Measurements from ENCODE around the gene LATS1.

Gene LATS1

DNA sequence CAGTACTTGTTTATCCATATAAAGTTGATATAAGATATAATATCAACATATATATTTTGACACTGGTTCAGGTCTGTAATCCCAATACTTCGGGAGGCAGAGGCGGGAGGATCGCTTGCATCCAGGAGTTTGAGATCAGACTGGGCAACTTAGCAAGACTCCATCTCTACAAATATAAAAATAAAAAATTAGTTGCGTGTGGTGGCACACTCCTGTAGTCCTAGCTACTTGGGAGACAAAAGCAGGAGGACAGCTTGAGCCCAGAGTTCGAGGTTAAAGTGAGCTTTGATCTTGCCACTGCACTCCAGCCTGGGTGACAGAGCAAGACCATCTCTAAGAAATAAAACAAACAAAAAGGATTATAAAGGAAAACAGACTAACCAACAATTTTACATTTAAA lies 60.5 kb downstream of the LATS1 start:
- no peak for DNase-seq

DNA sequence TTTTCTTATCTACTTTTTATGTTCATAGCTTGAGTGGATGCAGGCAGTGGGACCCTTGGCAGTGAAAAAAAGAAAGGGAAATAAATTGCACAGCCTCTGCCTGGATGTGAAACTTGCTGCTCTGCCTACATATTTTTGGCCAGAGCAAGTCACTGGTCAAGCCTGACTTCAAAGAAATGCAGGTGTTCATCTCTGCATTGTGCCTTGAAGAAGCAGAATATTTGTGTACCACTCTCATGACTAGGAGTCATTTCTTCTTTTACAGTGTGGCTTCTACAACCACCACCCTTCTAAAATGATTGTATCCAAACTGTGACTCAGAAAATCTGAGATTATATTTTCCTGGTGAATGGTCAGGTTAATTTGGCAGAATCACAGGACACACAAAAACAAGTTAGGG lies 66.8 kb downstream of the LATS1 start:
- no peak for DNase-seq

DNA sequence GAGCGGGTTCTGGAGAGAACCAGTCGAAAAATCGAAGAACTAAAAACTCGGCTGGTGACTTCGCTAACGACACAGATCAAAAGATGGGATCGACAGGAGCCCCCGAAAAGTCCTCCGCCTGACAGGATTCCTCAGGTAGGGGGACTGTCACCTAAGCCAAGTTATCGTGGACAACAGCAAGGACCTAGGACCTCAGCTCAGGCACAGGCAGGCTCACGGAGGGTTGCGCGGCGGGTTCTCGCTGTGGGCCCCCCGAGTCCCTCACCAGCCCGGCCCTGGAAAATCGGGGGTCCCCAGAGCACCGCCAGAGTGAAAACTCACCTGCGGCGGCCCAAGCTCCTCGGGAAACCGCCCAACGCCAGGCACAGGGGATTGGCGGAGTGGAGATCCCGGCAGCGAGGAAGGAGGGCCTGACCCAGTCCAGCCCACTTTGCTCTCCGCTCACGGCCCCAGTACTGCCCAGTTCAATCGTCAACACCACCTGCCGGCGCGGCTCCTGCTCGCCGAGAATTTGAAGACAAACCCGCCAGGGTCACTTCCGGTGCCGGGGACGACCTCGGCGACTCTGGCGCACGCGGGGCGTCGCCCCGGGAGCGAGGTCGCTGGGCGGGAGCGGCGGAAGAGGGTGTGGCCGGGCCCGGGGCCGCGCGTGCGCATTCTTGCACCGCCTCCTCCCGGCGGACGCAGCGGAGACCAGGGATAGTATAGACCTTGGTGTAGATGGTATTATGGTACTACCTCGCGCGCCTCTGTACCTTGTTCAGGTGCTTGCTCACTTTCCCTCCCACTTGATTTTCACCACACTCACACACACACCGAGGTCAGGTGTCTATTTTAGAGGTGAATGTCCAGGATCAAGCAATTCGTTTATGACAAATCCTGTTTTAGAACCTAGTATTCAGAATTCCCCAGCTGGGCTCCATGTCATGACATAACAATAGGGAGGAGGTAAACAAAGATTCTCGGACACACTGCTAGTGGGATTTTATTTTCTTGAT lies 69.5 kb downstream of the LATS1 start, which contains the start of gene KATNA1:
Gene KATNA1 (minus strand): TSS at position 567 of the 998 bp plus-strand sequence. CDS start 10,167 bp downstream, outside the sequence.
- DNase-seq = peak; percentile 91

DNA sequence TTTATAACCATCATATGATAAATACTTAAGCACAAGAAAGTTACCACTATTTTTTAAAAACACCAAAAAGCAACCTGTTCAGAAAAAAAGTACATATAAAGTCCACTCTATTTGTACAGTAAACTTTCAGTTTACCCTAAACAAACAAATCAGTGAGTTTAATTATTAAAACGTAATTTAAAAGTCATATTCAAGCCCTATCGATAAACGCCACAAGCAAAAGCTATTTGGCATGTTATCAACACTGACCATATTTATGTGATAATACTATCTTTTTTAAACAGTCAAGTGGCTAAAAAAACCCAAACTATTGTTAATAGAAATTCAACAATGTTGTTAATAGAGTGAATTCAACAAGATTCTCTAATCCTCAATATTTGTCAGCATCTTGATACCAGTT lies 71.3 kb downstream of the LATS1 start:
- no peak for DNase-seq

GRCh38 chr6:149642829-149643580 lies 74.9 kb downstream of the LATS1 start:
- no peak for DNase-seq

GRCh38 chr6:149636124-149636523 lies 81.8 kb downstream of the LATS1 start:
- no peak for DNase-seq

DNA sequence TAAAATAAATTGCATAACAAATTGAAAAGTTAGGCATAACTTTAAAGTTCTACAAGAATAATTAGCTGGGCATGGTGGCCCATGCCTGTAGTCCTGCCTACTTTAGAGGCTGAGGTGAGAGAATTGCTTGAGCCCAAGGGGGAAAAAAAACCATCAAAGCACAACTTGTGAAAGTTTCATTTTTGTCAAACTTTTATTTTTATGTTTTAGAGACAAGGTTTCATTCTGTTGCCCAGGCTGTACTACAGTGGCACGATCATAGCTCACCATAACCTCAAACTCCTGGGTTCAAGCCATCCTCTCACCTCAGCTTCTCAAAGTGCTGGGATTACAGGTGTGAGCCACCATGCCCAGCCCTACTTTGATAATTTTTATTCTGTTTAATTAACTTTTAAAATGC lies 83.6 kb downstream of the LATS1 start:
- DNase-seq = no peak

DNA sequence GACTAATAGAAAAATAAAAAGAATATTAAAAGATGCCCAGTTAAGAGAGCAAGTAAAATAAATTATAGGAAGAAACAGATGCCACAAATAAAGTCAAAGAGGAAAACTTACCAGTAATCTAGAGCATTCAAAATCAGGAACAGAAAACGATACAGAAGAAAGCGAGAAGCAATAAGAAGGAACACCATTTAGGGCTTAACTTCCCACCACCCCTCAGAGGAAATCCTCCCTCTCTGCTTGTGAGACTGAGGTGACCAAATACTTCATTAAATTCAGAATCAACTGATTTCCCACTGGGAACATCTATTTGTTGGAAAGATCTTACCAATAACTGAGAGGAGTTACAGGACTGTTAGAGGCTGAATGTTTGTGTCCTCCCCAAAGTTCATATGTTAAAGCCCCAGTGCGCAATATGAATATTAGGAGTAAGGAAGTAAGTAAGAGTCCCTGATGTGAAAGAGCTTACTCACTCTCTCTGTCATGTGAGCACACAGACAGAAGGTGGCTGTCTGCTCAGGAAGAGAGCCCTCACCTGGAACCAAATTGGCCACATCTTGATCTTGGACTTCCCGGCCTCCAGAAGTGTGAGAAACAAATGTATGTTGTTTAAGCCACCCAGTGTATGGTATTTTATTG lies 88.9 kb downstream of the LATS1 start:
- no peak for DNase-seq

GRCh38 chr6:149627672-149628071 lies 90.2 kb downstream of the LATS1 start:
- no peak for DNase-seq

DNA sequence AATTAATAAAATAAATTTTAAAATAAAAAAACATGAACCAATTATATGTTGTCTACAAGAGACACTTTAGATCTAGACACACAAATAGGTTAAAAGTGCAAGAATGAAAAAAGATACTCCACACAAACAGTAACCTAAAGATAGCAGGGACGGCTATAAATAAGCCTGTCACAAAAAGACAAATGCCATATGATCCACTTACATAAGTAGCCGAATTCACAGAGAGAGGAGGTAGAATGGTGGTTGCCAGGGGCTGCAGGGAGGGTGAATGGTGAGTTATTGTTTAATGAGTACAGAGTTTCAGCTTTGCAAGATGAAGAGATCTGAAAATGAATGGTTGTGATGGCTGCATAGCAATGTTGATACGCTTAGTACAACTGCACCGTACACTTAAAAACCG lies 102.1 kb downstream of the LATS1 start:
- DNase-seq = no peak

GRCh38 chr6:149614337-149614736 lies 103.6 kb downstream of the LATS1 start:
- no peak for DNase-seq

GRCh38 chr6:149608381-149608982 lies 109.4 kb downstream of the LATS1 start:
- no peak for DNase-seq

Data from right forelimb (tissue), 1 donor.